Body of pancreas (tissue), 4 donors: ENCODE results near the gene TTLL10. TPM values are rescaled to one million over a fixed set of nuclear protein-coding genes. Genes with fewer than 3 reads are reported as not detected.

Experiments used
- ATAC-seq: fragments of 150-250 bp; one replicate; pipeline ENCODE4 v1.9.1; 2016
- DNase-seq, 4 donors: peaks; one replicate each; pipeline ENCODE4 v3.0.0-alpha.2; 2019
- H3K27ac ChIP-seq, 4 donors: fragments of 200-600 bp; sonication (generic); 1 replicate in 3 of 4; 2 replicates in 1 of 4; pipeline versions ENCODE4 v1.5.1 to v1.6.1; 2016 to 2019; ENCODE audit warnings: mild to moderate bottlenecking in 1 of 4, mixed read lengths in 1 of 4, moderate library complexity in 1 of 4
- H3K27me3 ChIP-seq, 2 donors: fragments of 200-600 bp; sonication (generic); one replicate each; pipeline ENCODE4 v1.6.0; 2016; ENCODE audit warnings: mild to moderate bottlenecking in 1 of 2
- H3K36me3 ChIP-seq, 2 donors: fragments of 200-600 bp; sonication (generic); replicated peaks in 1 of 2; 2 replicates each; pipeline ENCODE4 v1.5.1; 2016; ENCODE audit warnings: low read depth in 2 of 2; ENCODE audit not compliant: insufficient read depth in 1 of 2
- H3K4me1 ChIP-seq: fragments of 200-600 bp; sonication (generic); one replicate; pipeline ENCODE4 v1.6.0; 2016
- H3K4me3 ChIP-seq, 2 donors: fragments of 200-600 bp; sonication (generic); 1 replicate in 1 of 2; 2 replicates in 1 of 2; pipeline ENCODE4 v1.5.1; 2016 to 2019
- H3K9me3 ChIP-seq, 3 donors: fragments of 200-600 bp; sonication (generic); 1 replicate in 2 of 3; 2 replicates in 1 of 3; pipeline ENCODE4 v1.5.1; 2016
- POLR2A ChIP-seq, 3 donors: fragments of 450-650 bp; IDR thresholded peaks; one replicate each; pipeline ENCODE4 v1.6.1; 2016; ENCODE audit warnings: antibody characterized with exemption in 3 of 3, mild to moderate bottlenecking in 2 of 3
- WGBS, 2 donors: methylation state at CpG; one replicate each; pipeline ENCODE4 v1.1.5; 2017; 5-methylcytosine and 5-hydroxymethylcytosine counted together
- intact Hi-C: fragments of 100-400 bp; cut with DNase I; formaldehyde crosslinking; loops from one replicate; pipeline ENCODE4 v1.15.1; 2023
- total RNA-seq, 2 donors: library from RNA; depleted of rRNA; stranded (reverse); fragments of >200 nt; gene quantifications; one replicate each; pipeline ENCODE4 v1.1.0, GENCODE V29; 2016
- TF ChIP-seq, protein P1 (sequence below), 7 experiments: fragments of 450-650 bp in 4 of 7; fragments of 200-600 bp in 3 of 7; sonication (generic) in 3 of 7; IDR thresholded peaks; one replicate each; pipeline ENCODE4 v1.5.1; 2016 to 2019; ENCODE audit warnings: antibody characterized with exemption in 7 of 7

The TTLL10 gene
- total RNA-seq, 2 donors from 2014 or later, result 0.66 to 0.78 TPM

DNA sequence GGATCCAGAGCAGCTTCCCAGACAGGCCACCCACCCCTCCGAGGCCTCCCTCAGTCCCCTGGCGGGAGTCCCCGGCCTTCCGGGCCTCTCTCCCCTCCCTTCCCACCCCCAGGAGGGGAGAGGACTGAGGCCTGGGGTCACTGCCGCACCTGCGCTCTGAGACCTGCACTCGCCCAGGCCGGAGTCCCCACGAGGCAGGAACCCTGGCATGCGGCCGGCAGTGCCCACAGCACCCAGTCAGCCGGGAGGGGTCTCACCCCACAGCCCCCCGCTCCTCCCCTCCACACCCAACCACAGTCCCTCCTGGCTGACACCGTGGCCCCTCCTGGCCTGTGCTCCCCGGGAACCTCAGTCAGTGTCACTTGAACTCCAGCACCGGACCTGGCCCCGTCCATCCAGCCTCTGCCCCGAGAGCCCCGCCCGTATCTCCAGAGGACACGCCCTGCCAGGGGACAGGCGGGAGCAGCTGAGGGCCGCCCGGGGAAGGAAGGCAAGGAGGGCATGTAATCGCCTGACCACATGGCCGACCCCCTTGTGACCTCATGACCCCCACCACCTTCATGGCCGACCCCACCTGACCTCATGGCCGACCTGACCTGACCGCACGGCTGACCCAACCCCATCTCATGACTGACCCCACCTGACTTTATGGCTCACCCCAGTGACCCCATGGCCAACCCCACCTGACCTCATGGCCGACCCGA, 28.7 kb upstream of the TTLL10 start:
- Histone ChIP-seq H3K27me3 (no peaks in the 10 kb centered on the region), H3K27ac (peak overlapping the region in 1 of 4 donors; percentile 70), H3K36me3 (no peaks in the 10 kb centered on the region), H3K4me1 (no peaks in the 10 kb centered on the region), H3K9me3 (no peaks in the 10 kb centered on the region), H3K4me3 (no peak overlapping the region)
- TF ChIP-seq, protein P1, sequence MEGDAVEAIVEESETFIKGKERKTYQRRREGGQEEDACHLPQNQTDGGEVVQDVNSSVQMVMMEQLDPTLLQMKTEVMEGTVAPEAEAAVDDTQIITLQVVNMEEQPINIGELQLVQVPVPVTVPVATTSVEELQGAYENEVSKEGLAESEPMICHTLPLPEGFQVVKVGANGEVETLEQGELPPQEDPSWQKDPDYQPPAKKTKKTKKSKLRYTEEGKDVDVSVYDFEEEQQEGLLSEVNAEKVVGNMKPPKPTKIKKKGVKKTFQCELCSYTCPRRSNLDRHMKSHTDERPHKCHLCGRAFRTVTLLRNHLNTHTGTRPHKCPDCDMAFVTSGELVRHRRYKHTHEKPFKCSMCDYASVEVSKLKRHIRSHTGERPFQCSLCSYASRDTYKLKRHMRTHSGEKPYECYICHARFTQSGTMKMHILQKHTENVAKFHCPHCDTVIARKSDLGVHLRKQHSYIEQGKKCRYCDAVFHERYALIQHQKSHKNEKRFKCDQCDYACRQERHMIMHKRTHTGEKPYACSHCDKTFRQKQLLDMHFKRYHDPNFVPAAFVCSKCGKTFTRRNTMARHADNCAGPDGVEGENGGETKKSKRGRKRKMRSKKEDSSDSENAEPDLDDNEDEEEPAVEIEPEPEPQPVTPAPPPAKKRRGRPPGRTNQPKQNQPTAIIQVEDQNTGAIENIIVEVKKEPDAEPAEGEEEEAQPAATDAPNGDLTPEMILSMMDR (IDR thresholded peaks at IDR 0.05), result no peak
- DNase-seq (no peak), ATAC-seq (no peak)
- intact Hi-C loops, result no loop called here
- WGBS, 2 donors, result 69% methylated on average over 23 of the region's 32 CpGs; no CpG with 5 or more reads in 1 of the 2 donors

DNA sequence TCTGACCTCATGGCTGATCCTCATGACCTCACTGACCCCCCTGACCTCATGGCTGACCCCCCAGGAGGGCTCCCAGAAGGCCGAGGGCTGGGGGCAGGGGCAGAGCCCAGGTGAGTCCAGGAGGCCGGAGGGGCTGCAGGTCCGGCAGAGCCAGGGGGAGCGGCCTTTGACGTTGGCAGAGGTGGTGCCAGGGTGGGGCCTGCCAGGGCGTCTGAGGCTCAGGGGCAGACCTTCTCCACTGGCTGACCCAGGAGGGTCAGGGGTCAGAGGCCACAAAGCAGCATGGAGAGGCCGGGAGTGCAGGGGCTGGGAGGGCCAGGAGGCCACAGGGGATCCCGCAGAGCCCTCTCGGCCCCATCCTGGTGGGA, 28.1 kb upstream of the TTLL10 start:
- ATAC-seq (no peak), DNase-seq (no peak)
- Histone ChIP-seq H3K36me3 (no peaks in the 10 kb centered on the region), H3K4me3 (no peak overlapping the region), H3K27ac (no peak overlapping the region), H3K4me1 (no peaks in the 10 kb centered on the region), H3K9me3 (no peaks in the 10 kb centered on the region), H3K27me3 (no peaks in the 10 kb centered on the region)
- TF ChIP-seq, protein P1 (IDR thresholded peaks at IDR 0.05), result no peak
- no peak for TF ChIP-seq POLR2A (IDR thresholded peaks at IDR 0.05)
- WGBS, 2 donors, result 88% methylated on average over 6 of the region's 9 CpGs; no CpG with 5 or more reads in 1 of the 2 donors
- intact Hi-C loops, result no loop called here

DNA sequence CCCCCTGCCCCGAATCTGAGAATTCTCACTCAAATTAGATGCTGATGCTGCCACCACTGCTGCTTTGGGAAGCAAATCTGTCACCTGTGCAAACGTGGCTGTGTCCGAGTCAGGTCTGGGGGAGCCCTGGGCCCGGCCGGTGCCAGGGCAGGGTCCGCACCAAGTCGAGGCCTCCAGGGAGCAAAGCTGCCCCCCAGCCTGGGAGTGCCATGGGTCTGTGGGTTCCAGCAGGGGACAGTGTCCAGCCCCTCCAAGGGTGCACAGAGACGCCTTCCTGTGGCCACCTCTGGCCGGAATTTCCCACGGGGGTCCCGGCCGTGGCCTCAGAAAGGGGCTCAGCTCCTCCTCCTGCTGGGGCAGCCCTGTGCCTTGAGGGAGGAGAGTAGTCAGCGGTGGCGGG, 27.7 kb upstream of the TTLL10 start:
- Histone ChIP-seq H3K36me3 (no peaks in the 10 kb centered on the region), H3K4me1 (no peaks in the 10 kb centered on the region), H3K27me3 (no peaks in the 10 kb centered on the region), H3K9me3 (no peaks in the 10 kb centered on the region), H3K4me3 (no peak overlapping the region), H3K27ac (no peak overlapping the region)
- 82 to 83% methylated on average over 2 to 13 of the region's 14 CpGs for WGBS, 2 donors
- ATAC-seq (no peak), DNase-seq (no peak)
- intact Hi-C loops, result no loop called here
- no peak for TF ChIP-seq POLR2A (IDR thresholded peaks at IDR 0.05)
- TF ChIP-seq, protein P1 (IDR thresholded peaks at IDR 0.05), result no peak

DNA sequence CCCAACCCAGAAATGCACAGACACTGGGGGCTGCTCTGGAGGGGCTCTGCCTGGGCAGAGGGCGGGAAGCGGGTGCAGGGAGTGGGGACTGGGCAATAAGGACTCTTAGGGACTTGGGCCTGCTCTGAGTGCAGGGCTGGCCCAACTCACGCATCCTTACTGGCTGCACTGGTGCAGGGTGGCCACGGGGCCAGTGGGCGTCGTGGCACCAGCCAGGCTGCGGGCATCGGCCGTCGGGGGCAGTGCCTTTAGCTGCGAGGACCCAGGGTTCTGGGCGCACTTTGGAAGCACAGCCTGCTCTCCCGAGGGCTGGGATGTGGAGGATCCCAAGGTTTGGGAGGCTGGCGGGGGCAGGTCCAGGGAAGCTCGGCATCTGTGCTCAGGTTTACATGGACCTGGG, 27.1 kb upstream of the TTLL10 start:
- no peaks in the 10 kb centered on the region for H3K27me3 ChIP-seq
- no peaks in the 10 kb centered on the region for H3K36me3 ChIP-seq
- WGBS, 2 donors, result 60 to 91% methylated on average over 1 to 13 of the region's 15 CpGs
- intact Hi-C loops, result no loop called here
- no peak overlapping the region for H3K27ac ChIP-seq
- DNase-seq (no peak), ATAC-seq (no peak)
- TF ChIP-seq, protein P1 (IDR thresholded peaks at IDR 0.05), result no peak
- no peak for TF ChIP-seq POLR2A (IDR thresholded peaks at IDR 0.05)
- no peaks in the 10 kb centered on the region for H3K9me3 ChIP-seq
- no peak overlapping the region for H3K4me3 ChIP-seq
- H3K4me1 ChIP-seq, result no peaks in the 10 kb centered on the region

DNA sequence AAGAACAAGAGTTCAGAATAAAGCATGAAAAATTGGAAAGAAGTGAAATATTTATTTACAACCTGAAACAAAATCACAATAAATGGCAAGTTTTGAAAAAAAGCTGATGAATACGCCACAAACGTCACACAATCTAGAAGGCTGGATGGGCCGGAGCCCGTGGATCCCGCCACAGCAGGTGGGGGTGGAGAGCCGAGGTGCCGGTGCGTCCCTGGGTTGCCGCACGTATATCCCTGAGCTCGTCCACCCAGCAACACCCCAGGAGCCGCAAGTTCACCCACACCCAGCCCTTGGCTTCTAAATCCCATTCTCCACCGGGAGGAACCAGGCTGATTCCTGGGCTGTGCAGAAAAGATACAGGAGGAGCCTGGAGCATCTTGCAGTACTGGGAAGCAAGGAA, 25.6 kb upstream of the TTLL10 start:
- Histone ChIP-seq H3K36me3 (no peaks in the 10 kb centered on the region), H3K9me3 (no peaks in the 10 kb centered on the region), H3K27ac (no peak overlapping the region), H3K4me3 (no peak overlapping the region), H3K4me1 (no peaks in the 10 kb centered on the region), H3K27me3 (no peaks in the 10 kb centered on the region)
- DNase-seq (no peak), ATAC-seq (no peak)
- 84 to 87% methylated on average over 6 to 13 of the region's 13 CpGs for WGBS, 2 donors
- no peak for TF ChIP-seq POLR2A (IDR thresholded peaks at IDR 0.05)
- TF ChIP-seq, protein P1 (IDR thresholded peaks at IDR 0.05), result no peak
- intact Hi-C loops, result no loop called here
